WTC11 (cell line): ENCODE measurements around the gene NEDD4. TPM values are rescaled to one million over a fixed set of nuclear protein-coding genes. Genes with fewer than 3 reads are reported as not detected.

Experiments
- ATAC-seq: fragments of 200-7000 bp; cut with Tn5 transposase; 2 replicates; pipeline ENCODE4 v1.10.0; 2021; ENCODE audit warnings: mild to moderate bottlenecking, moderate library complexity
- CTCF ChIA-PET: fragments of 300-600 bp; sonication (Branson Sonifier 250); formaldehyde crosslinking; loops from one replicate; lab custom pipeline; 2021; ENCODE audit warnings: antibody characterized with exemption; lab: Charles Lee
- POLR2A ChIA-PET: fragments of 350-600 bp; sonication (Branson Sonifier 250); formaldehyde crosslinking; loops from one replicate; lab custom pipeline; 2021; ENCODE audit warnings: antibody characterized with exemption; lab: Charles Lee
- DNase-seq: peaks from one replicate; pipeline ENCODE4 v3.0.0; 2021; ENCODE audit warnings: low spot score
- H3K27ac Mint-ChIP-seq: 2 replicates; pipeline ENCODE4 v1.8.0; 2021; ENCODE audit warnings: mixed read lengths
- H3K27me3 Mint-ChIP-seq: 2 replicates; pipeline ENCODE4 v1.8.0; 2021; ENCODE audit warnings: low read depth, mild to moderate bottlenecking, moderate library complexity, mixed read lengths
- H3K36me3 Mint-ChIP-seq: 2 replicates; pipeline ENCODE4 v1.8.0; 2021; ENCODE audit warnings: mixed read lengths
- H3K4me1 Mint-ChIP-seq: 2 replicates; pipeline ENCODE4 v1.8.0; 2022; ENCODE audit warnings: mixed read lengths
- H3K4me3 Mint-ChIP-seq: 2 replicates; pipeline ENCODE4 v1.8.0; 2021; ENCODE audit warnings: mild to moderate bottlenecking, moderate library complexity, mixed read lengths
- H3K9me3 Mint-ChIP-seq: 2 replicates; pipeline ENCODE4 v1.8.0; 2021; ENCODE audit warnings: mixed read lengths
- ARID4B ChIP-seq: sonication (generic); formaldehyde crosslinking; IDR thresholded peaks from 2 replicates; pipeline ENCODE4 v1.8.0; 2023; ENCODE audit warnings: missing genetic modification reagents, mild to moderate bottlenecking, borderline replicate concordance
- ATF1 ChIP-seq: sonication (generic); formaldehyde crosslinking; IDR thresholded peaks from 2 replicates; pipeline ENCODE4 v1.8.1; 2023; ENCODE audit warnings: mild to moderate bottlenecking, moderate library complexity, missing genetic modification reagents
- ATF3 ChIP-seq: sonication (generic); formaldehyde crosslinking; conservative IDR thresholded peaks from 2 replicates; pipeline ENCODE4 v1.8.1; 2022; ENCODE audit warnings: mild to moderate bottlenecking, missing genetic modification reagents
- CTCF ChIP-seq: fragments of 200-600 bp; IDR thresholded peaks from 2 replicates; pipeline ENCODE4 v1.8.0; 2022; ENCODE audit warnings: antibody characterized with exemption
- E2F1 ChIP-seq: sonication (generic); formaldehyde crosslinking; IDR thresholded peaks from 2 replicates; pipeline ENCODE4 v1.8.0; 2022; ENCODE audit warnings: mild to moderate bottlenecking, missing genetic modification reagents
- ERG ChIP-seq: fragments of 250-450 bp; sonication (Bioruptor Pico); IDR thresholded peaks from 2 replicates; pipeline ENCODE4 v1.8.0; 2021; ENCODE audit warnings: mild to moderate bottlenecking
- FOXP1 ChIP-seq: sonication (generic); formaldehyde crosslinking; IDR thresholded peaks from 2 replicates; pipeline ENCODE4 v1.8.0; 2022; ENCODE audit warnings: missing genetic modification reagents, mild to moderate bottlenecking, moderate library complexity, borderline replicate concordance
- GRHL2 ChIP-seq: fragments of 250-450 bp; sonication (Bioruptor Pico); IDR thresholded peaks from 2 replicates; pipeline ENCODE4 v1.8.0; 2022; ENCODE audit warnings: mild to moderate bottlenecking, moderate library complexity; ENCODE audit not compliant: insufficient replicate concordance, severe bottlenecking
- JUN ChIP-seq: sonication (generic); formaldehyde crosslinking; IDR thresholded peaks from 2 replicates; pipeline ENCODE4 v1.8.0; 2023; ENCODE audit warnings: mild to moderate bottlenecking, missing genetic modification reagents
- KAT7 ChIP-seq: sonication (generic); formaldehyde crosslinking; IDR thresholded peaks from 2 replicates; pipeline ENCODE4 v1.8.1; 2023; ENCODE audit warnings: missing genetic modification reagents, mild to moderate bottlenecking, borderline replicate concordance
- MXD4 ChIP-seq: fragments of 250-450 bp; sonication (Bioruptor Pico); IDR thresholded peaks from 2 replicates; pipeline ENCODE4 v1.8.0; 2021; ENCODE audit warnings: mild to moderate bottlenecking, moderate library complexity, borderline replicate concordance
- NR2C2 ChIP-seq: sonication (generic); formaldehyde crosslinking; IDR thresholded peaks from 2 replicates; pipeline ENCODE4 v1.8.0; 2022; ENCODE audit warnings: mild to moderate bottlenecking, missing genetic modification reagents
- OVOL2 ChIP-seq: fragments of 250-450 bp; sonication (Bioruptor Pico); IDR thresholded peaks from 2 replicates; pipeline ENCODE4 v1.9.0; 2021; ENCODE audit warnings: mild to moderate bottlenecking, borderline replicate concordance
- SMAD4 ChIP-seq: sonication (generic); formaldehyde crosslinking; IDR thresholded peaks from 2 replicates; pipeline ENCODE4 v1.8.0; 2022; ENCODE audit warnings: mild to moderate bottlenecking, missing genetic modification reagents
- TCF7 ChIP-seq: sonication (generic); formaldehyde crosslinking; IDR thresholded peaks from 2 replicates; pipeline ENCODE4 v1.8.0; 2022; ENCODE audit warnings: mild to moderate bottlenecking, low read depth, missing genetic modification reagents, moderate library complexity
- TEAD4 ChIP-seq: sonication (generic); formaldehyde crosslinking; IDR thresholded peaks from 2 replicates; pipeline ENCODE4 v1.8.0; 2022; ENCODE audit warnings: mild to moderate bottlenecking, missing genetic modification reagents
- USF1 ChIP-seq: sonication (generic); formaldehyde crosslinking; IDR thresholded peaks from 2 replicates; pipeline ENCODE4 v1.8.0; 2022; ENCODE audit warnings: mild to moderate bottlenecking, missing genetic modification reagents
- ZMAT4 ChIP-seq: fragments of 250-450 bp; sonication (Bioruptor Pico); IDR thresholded peaks from 2 replicates; pipeline ENCODE4 v1.9.0; 2021; ENCODE audit warnings: mild to moderate bottlenecking
- ZNF219 ChIP-seq: sonication (generic); formaldehyde crosslinking; IDR thresholded peaks from 2 replicates; pipeline ENCODE4 v1.8.0; 2023; ENCODE audit warnings: missing genetic modification reagents, mild to moderate bottlenecking, borderline replicate concordance
- ZNF317 ChIP-seq: sonication (generic); formaldehyde crosslinking; IDR thresholded peaks from 2 replicates; pipeline ENCODE4 v1.8.1; 2023; ENCODE audit warnings: low read depth, mild to moderate bottlenecking, moderate library complexity, missing genetic modification reagents, borderline replicate concordance
- ZNF396 ChIP-seq: fragments of 250-450 bp; sonication (Bioruptor Pico); IDR thresholded peaks from 2 replicates; pipeline ENCODE4 v1.8.0; 2021; ENCODE audit warnings: mild to moderate bottlenecking, moderate library complexity, borderline replicate concordance
- ZNF512 ChIP-seq: sonication (generic); formaldehyde crosslinking; IDR thresholded peaks from 2 replicates; pipeline ENCODE4 v1.8.1; 2022; ENCODE audit warnings: missing genetic modification reagents, borderline replicate concordance
- total RNA-seq: library from RNA; stranded (reverse); gene quantifications from 3 replicates; pipeline ENCODE4 v1.2.3, GENCODE V29; 2021

Gene NEDD4
- total RNA-seq, 1 experiment from 2014 or later = 4.5 TPM

GRCh38 chr15:55914446-55914845 lies 79.0 kb downstream of the NEDD4 start:
- Mint-ChIP-seq H3K9me3 (no peaks in the 10 kb centered on the region), H3K4me1 (peaks cover 4% of the 10 kb centered on the region), H3K27me3 (no peaks in the 10 kb centered on the region), H3K4me3 (no peak overlapping the region), H3K36me3 (no peaks in the 10 kb centered on the region), H3K27ac (no peak overlapping the region)
- ATAC-seq = no peak
- CTCF ChIA-PET = interaction anchor here (1.2 kb wide), 1 partner anchor 17 kb away, joined by 3 read pairs; no protein-coding TSS in a partner anchor
- no peak for TF ChIP-seq GRHL2 (CRISPR knock-in tag)
- no peak for TF ChIP-seq ARID4B
- TF ChIP-seq TEAD4 (CRISPR knock-in tag) = no peak
- no peak for TF ChIP-seq CTCF
- no peak for TF ChIP-seq TCF7 (CRISPR knock-in tag)
- no peak for TF ChIP-seq SMAD4 (CRISPR knock-in tag)
- no peak for TF ChIP-seq ATF1 (CRISPR knock-in tag)
- TF ChIP-seq ATF3 (CRISPR knock-in tag) = no peak
- no peak for TF ChIP-seq FOXP1 (CRISPR knock-in tag)
- no peak for TF ChIP-seq NR2C2
- no peak for TF ChIP-seq ZNF512 (CRISPR knock-in tag)
- no peak for TF ChIP-seq KAT7
- no peak for TF ChIP-seq JUN
- no peak for TF ChIP-seq ZMAT4
- TF ChIP-seq ERG = no peak
- no peak for TF ChIP-seq ZNF219 (CRISPR knock-in tag)
- no peak for DNase-seq
- POLR2A ChIA-PET = no interaction called here

- H3K36me3 Mint-ChIP-seq = no peaks in the 10 kb centered on the region
- H3K4me1 Mint-ChIP-seq = peaks cover 4% of the 10 kb centered on the region
- H3K27ac Mint-ChIP-seq = no peak overlapping the region
- DNase-seq (no peak), ATAC-seq (no peak)
- no peak overlapping the region for H3K4me3 Mint-ChIP-seq
- ChIA-PET CTCF (no interaction called here), POLR2A (no interaction called here)
- H3K9me3 Mint-ChIP-seq = no peaks in the 10 kb centered on the region
- H3K27me3 Mint-ChIP-seq = no peaks in the 10 kb centered on the region
- no peak for TF ChIP-seq OVOL2
- no peak for TF ChIP-seq ZNF512 (CRISPR knock-in tag)
- TF ChIP-seq TEAD4 (CRISPR knock-in tag) = no peak
- no peak for TF ChIP-seq USF1 (CRISPR knock-in tag)
- TF ChIP-seq ZNF317 (CRISPR knock-in tag) = no peak
- TF ChIP-seq ZNF396 = no peak
- TF ChIP-seq E2F1 (CRISPR knock-in tag) = no peak
- no peak for TF ChIP-seq MXD4 (CRISPR knock-in tag)
- TF ChIP-seq TCF7 (CRISPR knock-in tag) = no peak
These were observed 80.4 kb downstream of the NEDD4 start for GRCh38 chr15:55912982-55913381.
